Colonic mucosa (tissue), 4 donors: ENCODE results near the gene RASGEF1C. TPM values are rescaled to one million over a fixed set of nuclear protein-coding genes. Genes with fewer than 3 reads are reported as not detected.

ENCODE experiments used
- DNase-seq: peaks from one replicate; pipeline ENCODE4 v3.0.0-alpha.2; 2020
- H3K27ac ChIP-seq: fragments of 200-600 bp; one replicate; pipeline ENCODE4 v1.8.0; 2021
- H3K27me3 ChIP-seq: fragments of 200-600 bp; one replicate; pipeline ENCODE4 v1.8.0; 2021
- H3K36me3 ChIP-seq: fragments of 200-600 bp; one replicate; pipeline ENCODE4 v1.8.0; 2021
- H3K4me1 ChIP-seq: fragments of 200-600 bp; one replicate; pipeline ENCODE4 v1.8.0; 2021; ENCODE audit warnings: mild to moderate bottlenecking
- H3K4me3 ChIP-seq: fragments of 200-600 bp; one replicate; pipeline ENCODE4 v1.8.0; 2021
- H3K9ac ChIP-seq, 2 donors: one replicate each; pipeline ENCODE4 v1.7.0; 2013; ENCODE audit warnings: control low read depth in 2 of 2, low read depth in 2 of 2, low read length in 2 of 2
- H3K9me3 ChIP-seq: fragments of 200-600 bp; one replicate; pipeline ENCODE4 v1.8.0; 2021
- intact Hi-C: fragments of 100-400 bp; cut with DNase I; formaldehyde crosslinking; loops from one replicate; pipeline ENCODE4 v1.14.1; 2022
- total RNA-seq, 2 donors: library from RNA; stranded (reverse); fragmentation: NEBNext Ultra II Directional in 1 of 2; extraction: Animal tissue kit (Norgen Biotek cat#: 25700) in 1 of 2; gene quantifications; one replicate each; pipeline ENCODE4 v1.2.1, GENCODE V29; 2021
- TF ChIP-seq, protein P1 (sequence below): fragments of 200-600 bp; IDR thresholded peaks from one replicate; pipeline ENCODE4 v1.8.0; 2022; ENCODE audit warnings: antibody characterized with exemption, mild to moderate bottlenecking
- donor health status: healthy.
- donor health status: DM: no; HTN: no; CAD: no.
- donor health status: DM: no; HTN: no; CAD: no.

Gene RASGEF1C
- total RNA-seq, 2 donors from 2014 or later = 0.85 TPM; not detected in 1

DNA sequence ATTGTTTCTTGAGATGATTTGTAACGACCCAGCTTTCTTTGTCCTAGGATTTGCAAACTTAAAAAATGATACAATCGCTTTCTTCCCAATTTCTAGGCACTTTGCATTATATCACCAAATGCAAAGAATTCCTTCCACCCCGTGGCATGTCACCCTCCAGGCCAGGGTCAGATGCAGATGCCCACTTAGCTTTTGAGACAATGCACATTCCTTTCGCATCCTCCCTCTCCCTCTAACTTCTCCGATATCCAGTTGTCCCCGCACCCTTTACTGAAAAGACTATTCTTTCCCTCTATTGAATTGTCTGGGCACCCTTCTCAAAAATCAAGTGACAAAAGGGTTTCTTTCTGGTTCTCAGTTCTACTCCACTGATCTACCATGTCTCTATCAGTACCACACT is 154.8 kb downstream of the RASGEF1C start:
- Histone ChIP-seq H3K36me3 (no peaks in the 10 kb centered on the region), H3K9me3 (no peaks in the 10 kb centered on the region), H3K27me3 (no peaks in the 10 kb centered on the region), H3K4me3 (no peak overlapping the region), H3K27ac (no peak overlapping the region), H3K4me1 (no peaks in the 10 kb centered on the region), H3K9ac (no peak overlapping the region)
- intact Hi-C loops = no loop called here
- TF ChIP-seq, protein P1, sequence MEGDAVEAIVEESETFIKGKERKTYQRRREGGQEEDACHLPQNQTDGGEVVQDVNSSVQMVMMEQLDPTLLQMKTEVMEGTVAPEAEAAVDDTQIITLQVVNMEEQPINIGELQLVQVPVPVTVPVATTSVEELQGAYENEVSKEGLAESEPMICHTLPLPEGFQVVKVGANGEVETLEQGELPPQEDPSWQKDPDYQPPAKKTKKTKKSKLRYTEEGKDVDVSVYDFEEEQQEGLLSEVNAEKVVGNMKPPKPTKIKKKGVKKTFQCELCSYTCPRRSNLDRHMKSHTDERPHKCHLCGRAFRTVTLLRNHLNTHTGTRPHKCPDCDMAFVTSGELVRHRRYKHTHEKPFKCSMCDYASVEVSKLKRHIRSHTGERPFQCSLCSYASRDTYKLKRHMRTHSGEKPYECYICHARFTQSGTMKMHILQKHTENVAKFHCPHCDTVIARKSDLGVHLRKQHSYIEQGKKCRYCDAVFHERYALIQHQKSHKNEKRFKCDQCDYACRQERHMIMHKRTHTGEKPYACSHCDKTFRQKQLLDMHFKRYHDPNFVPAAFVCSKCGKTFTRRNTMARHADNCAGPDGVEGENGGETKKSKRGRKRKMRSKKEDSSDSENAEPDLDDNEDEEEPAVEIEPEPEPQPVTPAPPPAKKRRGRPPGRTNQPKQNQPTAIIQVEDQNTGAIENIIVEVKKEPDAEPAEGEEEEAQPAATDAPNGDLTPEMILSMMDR = no peak
- no peak for DNase-seq

DNA sequence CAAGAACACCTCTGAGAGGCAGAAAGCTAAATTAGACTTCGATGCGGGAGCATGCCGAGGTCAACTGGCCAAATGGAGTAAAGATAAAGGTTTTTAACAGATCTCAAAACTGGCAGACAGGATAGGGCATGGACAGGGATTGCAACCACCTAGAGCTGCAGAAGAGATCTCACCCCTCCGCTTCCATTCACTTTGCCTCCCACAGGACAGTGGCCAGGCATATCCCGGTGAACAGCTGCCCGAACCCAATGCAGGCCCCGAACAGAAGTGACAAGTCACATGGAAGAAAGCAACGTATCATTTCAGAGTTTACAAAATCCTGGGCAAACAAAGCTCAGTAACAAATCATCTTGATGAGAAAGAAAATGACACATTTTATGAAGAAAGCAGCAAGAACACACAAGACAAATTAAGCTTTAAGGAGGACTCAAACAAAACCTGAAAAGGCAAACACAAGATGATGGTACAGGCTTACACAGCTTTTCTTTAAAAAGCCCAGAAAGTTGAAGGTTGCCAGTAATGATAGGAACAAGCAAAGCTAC is 155.9 kb downstream of the RASGEF1C start:
- intact Hi-C loops = no loop called here
- H3K27me3 ChIP-seq = no peaks in the 10 kb centered on the region
- no peak for DNase-seq
- no peaks in the 10 kb centered on the region for H3K4me1 ChIP-seq
- no peaks in the 10 kb centered on the region for H3K36me3 ChIP-seq
- H3K9ac ChIP-seq = no peak overlapping the region
- H3K4me3 ChIP-seq = no peak overlapping the region
- TF ChIP-seq, protein P1 = no peak
- H3K27ac ChIP-seq = no peak overlapping the region
- H3K9me3 ChIP-seq = no peaks in the 10 kb centered on the region

DNA sequence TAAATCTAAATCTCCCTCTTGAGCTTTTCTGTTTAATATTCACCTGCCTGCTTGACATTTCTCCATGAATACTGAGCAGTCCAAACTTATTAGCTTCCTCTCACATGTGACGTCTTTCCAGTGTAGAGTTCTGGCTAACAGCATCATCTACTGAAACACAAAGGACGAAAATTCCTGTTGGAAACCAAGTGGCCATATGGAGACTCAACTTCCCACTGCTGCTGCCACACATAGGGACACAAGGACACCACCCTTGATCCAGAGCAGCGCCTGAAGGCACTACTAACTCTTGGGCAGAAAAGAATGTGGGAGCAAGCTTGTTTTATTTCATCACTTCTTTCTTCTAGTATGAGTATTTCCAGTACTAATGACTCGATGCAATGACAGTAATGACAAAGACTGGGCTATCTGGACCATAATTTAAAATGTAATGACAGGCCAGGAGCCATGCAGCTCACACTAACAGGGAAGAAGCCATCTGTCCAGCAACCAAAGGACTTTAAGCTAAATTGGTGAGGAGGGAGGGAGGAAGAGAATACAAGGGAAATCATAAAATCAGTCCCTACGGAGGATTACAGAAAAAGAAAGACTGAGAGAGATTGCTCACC is 156.7 kb downstream of the RASGEF1C start:
- Histone ChIP-seq H3K27me3 (no peaks in the 10 kb centered on the region), H3K36me3 (no peaks in the 10 kb centered on the region), H3K27ac (no peak overlapping the region), H3K4me1 (no peaks in the 10 kb centered on the region), H3K9ac (no peak overlapping the region), H3K9me3 (no peaks in the 10 kb centered on the region), H3K4me3 (no peak overlapping the region)
- no peak for DNase-seq
- intact Hi-C loops = no loop called here
- TF ChIP-seq, protein P1 = no peak

Other genes with a start within 250 kb of the RASGEF1C start
- gene RNF130, start 137.5 kb downstream of the RASGEF1C start, total RNA-seq = 10 to 100 TPM; 32.0 to 41.7 TPM
- 10 to 100 TPM; 46.4 to 50.2 TPM for gene MAPK9, start 82.9 kb upstream of the RASGEF1C start, total RNA-seq
- gene GFPT2, start 144.1 kb upstream of the RASGEF1C start, total RNA-seq = 1 to 10 TPM in 1 of 2 donors, under 1 TPM in 1; 0.62 to 3.2 TPM